ENCODE results near the gene WDFY2.

DNA sequence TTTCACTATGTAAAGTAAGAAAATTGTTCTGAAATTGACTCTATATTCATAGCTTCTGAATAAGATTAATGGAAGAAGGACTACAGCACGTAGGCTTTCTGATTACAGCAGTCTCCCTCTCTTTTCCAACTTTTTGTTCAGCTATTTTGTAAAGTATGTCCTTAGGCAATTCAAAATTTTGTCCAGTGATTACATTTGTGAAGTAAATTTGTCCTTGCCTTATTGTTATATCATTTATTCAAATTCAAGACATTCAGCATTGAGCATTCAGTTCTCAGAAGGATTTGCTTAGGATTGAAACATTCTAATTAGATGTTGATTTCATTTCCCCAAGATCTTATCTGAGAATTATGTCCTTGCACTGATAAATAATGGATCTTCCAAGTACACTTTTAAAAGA, 76.6 kb downstream of the WDFY2 start:
- TF ChIP-seq, protein P1, sequence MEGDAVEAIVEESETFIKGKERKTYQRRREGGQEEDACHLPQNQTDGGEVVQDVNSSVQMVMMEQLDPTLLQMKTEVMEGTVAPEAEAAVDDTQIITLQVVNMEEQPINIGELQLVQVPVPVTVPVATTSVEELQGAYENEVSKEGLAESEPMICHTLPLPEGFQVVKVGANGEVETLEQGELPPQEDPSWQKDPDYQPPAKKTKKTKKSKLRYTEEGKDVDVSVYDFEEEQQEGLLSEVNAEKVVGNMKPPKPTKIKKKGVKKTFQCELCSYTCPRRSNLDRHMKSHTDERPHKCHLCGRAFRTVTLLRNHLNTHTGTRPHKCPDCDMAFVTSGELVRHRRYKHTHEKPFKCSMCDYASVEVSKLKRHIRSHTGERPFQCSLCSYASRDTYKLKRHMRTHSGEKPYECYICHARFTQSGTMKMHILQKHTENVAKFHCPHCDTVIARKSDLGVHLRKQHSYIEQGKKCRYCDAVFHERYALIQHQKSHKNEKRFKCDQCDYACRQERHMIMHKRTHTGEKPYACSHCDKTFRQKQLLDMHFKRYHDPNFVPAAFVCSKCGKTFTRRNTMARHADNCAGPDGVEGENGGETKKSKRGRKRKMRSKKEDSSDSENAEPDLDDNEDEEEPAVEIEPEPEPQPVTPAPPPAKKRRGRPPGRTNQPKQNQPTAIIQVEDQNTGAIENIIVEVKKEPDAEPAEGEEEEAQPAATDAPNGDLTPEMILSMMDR (IDR thresholded peaks at IDR 0.05) = no peak
- no peak for TF ChIP-seq POLR2A (IDR thresholded peaks at IDR 0.05)

All from tibial nerve (tissue), 3 donors.